NAMALWA (cell line): ENCODE data around the gene PTPN14.

ENCODE experiments used
- DNase-seq: peaks from one replicate; pipeline ENCODE4 v3.0.0-alpha.2; 2015; ENCODE audit warnings: low spot score

Gene PTPN14

DNA sequence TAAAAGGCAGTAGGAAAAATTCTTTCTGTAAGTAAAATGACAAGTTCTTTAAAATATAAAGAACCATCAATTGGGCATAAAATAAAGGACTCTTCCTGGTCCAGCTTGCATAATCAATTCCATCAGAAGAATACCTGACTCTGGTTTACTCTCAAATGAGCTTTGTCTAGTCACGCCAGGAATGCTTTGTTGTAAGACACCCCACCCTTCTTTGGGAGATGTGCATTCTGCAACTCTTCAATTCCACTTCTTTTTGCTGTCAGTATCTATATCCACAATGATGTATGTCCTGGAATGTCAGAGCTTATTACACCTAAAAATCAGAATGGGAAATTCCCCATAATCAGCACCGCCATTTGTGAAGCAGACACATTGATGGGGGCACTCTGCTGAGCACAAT lies 76.1 kb downstream of the PTPN14 start:
- DNase-seq, result no peak

DNA sequence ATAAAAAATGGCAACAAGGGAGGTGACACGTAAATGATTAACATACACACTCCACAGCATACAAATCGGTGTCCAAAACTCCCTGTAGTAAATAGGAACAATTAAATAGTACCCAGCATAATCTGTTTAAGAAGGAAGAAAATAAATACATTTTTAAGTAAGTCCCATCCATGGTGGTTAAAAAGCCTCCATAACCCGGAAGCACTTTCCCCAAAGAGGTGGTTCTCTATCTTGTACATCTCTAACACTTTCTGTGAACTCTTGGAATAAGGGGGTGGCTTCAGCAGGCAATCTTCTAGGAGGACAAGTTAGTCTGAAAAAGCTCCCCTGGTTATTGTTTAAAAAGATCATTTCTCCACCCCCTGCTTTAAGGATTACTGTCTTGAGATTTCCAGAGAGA lies 76.9 kb downstream of the PTPN14 start:
- DNase-seq, result no peak

DNA sequence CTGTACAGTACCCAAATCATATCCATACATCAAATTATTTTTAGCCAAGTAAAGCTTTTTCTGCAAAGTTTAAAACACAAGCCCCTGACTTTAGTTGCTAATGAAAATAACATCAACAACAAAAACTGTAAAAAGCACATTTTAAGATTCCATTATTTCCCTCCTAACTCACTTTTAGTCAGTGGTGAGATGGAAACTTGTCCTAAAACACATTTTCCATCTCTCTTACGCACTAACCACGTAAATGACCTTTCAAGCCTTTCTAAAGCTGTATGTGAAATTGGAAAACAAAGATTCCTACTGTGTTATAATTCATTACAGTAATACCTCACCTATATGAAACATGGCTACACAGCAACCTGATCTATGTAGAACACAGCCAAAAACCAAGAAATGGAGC lies 77.5 kb downstream of the PTPN14 start:
- no peak for DNase-seq

DNA sequence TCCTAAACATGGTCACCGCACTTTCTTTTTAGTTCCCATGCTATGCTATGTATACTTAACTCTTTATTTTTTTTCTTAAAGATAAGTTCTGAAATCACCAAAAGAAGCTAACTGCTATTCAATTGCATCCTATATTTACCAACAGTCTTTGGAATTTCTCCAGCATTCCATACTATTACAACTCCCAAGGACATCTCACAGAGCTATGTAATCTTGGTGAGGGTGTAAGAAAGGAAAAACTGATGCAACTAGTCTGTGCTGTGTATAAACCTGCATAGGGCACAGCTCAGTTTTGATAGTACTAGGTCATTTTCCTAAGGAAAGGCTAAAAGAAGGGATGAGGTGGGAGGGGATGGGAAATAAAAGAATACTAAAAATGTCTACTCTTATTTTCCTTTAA lies 78.0 kb downstream of the PTPN14 start:
- no peak for DNase-seq

DNA sequence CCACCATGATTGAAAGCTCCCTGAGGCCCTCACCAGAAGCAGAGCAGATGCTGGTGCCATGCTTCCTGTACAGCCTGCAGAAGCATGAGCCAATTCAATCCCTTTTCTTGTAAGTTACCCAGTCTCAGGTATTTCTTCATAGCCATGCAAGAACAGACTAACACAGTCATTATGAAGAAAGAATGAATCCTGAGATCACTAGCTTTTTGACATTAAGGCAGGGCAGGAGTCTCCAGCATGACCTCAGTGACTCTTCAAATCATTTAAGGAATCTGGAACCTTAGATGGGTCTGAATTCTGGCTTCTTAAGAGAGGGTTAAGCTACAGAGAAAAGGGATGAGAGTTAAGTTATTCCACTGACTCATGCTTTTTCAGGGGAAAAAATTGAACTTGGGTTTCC lies 79.0 kb downstream of the PTPN14 start:
- DNase-seq, result no peak

DNA sequence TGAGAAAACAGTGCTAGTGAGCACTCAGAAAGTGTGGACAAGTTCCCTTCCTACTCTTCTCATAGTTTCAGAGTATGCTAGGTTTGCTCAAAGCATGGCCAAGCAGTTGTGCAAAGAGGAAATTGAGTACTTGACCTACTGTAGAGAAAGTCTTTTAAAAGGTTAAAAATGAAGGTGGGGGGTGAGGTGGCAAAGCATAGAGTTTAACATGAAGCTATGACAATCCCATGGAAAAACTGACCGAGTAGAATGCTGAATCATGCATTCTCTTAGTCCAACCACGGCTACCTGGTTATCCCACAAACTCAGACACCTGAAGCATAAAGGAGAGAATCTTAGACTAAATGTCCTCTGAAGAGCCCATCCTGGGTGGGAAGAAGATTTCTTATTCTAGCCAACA lies 79.9 kb downstream of the PTPN14 start:
- DNase-seq, result no peak

DNA sequence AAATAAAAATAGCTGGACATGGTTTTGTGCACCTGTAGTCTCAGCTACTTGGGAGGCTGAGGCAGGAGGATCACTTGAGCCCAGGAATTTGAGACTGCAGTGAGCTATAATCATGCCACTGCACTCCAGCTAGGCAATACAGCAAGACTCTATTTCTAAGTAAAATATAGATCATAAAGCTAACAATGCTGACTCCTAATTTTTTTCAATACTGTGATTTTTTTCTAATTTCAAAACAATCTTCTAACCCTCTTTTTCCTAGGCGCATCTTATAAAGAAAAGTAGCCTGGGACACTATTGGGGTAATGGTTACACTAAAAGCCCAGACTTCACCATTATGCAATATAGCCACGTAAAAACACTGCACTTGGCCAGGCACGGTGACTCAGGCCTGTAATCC lies 81.3 kb downstream of the PTPN14 start:
- no peak for DNase-seq

DNA sequence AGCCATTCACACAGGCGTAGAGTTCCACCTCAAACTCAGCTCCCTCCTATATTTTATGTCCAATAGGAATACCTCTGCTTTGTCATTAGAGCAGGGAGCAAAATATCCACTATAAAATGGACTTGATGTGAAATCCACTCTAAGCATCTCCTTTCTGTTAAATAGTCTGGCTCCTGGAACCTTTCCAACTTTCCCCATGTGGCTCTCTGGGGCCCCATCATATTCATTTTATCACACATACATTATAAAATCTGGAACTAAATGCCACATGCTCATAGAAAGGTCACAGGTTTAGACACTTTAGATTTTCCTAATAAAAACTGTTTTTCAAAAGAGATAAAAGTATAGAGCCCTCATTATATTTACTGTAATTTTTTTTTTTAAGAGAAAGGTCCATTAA lies 82.1 kb downstream of the PTPN14 start:
- no peak for DNase-seq

DNA sequence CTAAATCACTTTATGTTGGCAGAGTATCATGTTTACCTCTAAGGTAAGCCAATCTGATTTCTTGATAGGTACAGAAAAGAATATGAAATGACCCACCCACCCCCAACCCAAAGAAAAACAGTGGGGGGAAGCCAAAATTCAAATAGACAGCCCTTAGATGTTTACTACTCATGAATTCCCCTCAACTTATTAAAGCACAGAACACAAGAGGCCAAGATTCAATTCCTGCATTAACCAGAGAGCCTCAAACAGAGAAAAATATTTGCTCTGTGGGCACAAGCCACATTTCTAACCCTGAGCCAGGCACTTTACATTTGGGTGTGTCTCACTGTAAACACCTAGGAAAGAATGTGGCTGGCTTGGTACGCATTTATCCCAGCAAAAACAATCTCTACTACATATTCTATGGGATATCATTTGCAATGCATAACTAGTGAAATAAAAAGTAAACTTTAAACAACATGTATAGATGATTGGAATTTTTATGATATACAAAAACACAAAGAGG lies 84.3 kb downstream of the PTPN14 start:
- no peak for DNase-seq

DNA sequence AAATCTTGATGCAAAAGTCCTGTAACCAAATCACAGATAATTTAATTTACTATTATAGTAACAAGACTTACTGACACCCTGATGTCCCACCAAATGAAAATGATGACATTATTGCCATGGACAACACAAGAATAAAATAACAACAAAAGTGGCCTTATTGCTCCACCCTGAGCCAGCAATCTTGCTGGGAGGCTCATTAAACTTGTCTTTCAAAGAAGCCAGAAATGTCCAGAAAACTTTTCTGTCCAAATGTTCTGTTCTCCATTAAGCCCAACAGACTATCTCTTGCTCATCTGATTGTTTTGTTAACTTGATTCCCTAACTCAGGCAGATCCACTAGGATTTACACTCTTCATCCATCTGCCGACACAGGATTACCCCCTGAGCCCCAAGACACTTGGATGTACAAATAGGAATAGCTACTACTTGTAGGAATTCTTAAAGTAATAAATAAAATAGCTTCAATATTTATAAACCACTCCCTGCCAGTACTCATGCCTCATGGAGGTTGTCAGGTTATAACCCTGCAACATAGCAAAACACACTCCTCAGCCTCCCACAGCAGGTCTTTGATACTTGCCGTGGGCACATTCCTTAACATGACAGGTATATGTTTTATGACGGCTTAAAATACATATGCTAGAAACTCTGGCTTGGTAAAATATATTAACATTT lies 84.9 kb downstream of the PTPN14 start:
- no peak for DNase-seq

DNA sequence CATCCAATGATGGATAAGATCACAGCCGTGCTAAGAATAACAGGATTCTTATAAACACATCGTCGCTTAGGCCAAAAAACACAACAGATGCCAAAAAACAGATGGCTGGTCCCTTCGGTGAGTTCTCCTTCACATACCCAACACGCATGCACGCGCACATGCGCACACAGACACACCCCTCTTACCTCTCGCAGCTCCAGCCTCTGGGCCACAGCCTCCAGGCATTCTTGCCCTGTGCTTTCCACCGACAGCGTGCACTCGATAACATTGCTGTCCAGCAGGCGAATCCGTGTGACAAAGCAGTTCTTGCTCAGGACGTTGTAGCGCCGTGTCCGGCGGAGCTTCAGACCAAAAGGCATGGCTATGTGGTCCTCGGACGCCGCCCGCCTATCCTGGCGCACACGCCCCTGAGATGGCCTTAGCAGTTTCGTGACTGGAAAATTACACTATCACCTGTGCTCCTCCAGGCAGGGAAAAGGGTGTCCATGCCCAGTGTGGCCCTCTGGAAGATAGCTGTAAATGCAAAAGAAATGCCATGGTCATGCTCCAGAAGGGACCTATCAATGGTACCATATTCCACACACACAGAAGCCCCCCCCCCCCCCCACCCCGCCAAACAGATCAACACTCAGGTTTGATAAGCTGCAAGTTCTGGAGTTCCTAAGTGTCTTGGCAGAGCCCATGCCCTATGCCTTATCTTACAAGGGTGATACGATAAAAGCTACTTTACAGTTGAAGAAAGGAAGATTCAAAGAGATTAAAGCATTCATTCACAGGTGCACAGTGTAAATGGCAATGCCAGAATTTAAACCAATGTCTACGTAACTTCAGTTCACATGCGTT lies 86.7 kb downstream of the PTPN14 start:
- DNase-seq, result no peak

DNA sequence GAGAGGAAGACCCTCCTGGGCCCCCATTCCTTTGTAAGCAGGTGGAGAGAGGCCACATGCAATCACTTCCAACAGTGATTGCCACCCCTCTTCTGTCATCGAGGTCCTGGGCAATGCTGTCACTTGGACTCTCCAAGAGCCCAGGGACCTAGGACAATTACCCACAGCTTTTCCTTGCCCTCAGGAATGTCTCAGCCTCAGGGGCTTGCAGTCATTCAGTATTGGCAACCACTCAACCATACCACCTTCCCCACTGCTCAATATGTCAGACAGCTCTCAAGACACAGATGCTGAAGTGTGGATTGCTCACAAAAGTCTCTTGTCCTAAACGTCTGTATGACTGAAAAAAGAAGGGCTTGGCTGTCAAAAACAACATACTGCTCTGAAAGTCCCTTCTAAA lies 87.8 kb downstream of the PTPN14 start:
- no peak for DNase-seq

DNA sequence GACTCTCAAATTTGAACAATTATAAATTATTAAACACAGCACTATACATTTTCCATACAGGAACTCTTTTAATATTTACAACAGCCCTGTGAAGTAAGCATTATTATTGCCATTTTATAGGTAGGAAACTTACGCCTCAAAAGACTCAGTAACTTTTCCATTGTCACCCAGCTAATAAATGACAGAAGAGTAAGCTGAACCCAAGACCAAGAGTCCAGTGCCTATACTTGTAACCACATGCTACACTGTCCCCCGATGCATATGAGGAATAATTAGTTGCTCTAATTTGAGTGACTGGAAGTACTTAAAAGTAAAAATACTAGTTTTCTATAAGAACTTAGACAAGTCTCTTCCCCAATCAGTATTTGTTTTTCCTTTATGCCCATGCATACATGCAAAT lies 88.5 kb downstream of the PTPN14 start:
- DNase-seq, result no peak

DNA sequence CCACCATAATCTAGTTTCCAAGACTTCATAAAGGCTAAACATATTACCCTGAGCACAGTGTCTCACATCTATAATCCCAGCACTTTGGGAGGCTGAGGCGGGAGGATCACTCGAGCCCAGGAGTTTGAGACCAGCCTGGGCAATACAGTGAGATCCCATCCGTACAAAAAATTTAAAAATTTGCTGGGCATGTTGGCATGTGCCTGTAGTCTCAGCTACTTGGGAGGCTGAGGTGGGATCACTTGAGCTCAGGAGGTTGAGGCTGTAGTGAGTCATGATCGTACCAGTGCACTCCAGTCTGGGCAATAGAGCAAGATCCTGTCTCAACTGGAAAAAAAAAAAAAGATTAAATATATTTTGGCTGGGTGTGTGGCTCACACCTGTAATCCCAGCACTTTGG lies 90.1 kb downstream of the PTPN14 start:
- no peak for DNase-seq

DNA sequence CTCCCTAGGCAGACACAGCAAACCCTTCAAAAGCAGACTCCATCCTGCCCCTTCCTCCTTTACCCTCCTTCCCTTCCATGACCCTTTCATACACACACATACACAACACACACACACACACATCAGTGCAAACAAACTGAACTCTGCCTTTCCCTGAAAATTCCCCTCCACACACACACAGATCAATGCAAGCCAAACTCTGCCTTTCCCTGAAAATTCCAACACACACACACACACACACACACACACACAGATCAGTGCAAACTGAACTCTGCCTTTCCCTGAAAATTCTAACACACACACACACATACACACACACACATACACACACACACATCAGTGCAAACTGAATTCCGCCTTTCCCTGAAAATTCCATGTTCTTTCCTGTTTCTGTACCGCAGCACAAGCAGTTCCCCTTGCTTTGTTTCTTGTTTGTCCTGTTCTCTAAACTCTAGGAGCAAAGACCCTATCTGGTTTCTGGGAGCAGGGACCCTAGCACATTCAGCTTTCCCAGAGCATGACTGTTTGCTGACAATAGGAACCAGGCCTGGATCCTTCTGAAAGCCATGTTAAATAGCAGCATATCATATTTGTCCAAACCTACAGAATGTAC lies 91.0 kb downstream of the PTPN14 start:
- DNase-seq, result no peak

DNA sequence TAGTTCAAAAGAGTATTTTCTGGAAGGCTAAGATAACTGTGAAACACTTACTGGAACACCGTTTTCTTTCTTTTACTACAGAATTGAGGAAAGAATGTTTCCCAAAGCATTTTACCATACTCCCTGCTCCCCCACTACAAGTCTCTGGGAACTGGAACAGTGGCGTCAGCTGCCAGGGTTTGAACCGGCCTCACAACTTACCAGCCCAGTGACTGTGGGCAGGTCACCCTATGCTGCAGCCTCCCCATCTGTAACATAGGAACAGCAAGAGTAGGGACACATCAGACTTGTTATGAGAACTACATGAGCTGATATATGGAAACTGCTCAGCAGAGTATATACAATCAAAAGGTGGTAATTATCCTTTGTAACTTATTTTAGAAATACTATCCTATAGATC lies 91.5 kb downstream of the PTPN14 start:
- no peak for DNase-seq

DNA sequence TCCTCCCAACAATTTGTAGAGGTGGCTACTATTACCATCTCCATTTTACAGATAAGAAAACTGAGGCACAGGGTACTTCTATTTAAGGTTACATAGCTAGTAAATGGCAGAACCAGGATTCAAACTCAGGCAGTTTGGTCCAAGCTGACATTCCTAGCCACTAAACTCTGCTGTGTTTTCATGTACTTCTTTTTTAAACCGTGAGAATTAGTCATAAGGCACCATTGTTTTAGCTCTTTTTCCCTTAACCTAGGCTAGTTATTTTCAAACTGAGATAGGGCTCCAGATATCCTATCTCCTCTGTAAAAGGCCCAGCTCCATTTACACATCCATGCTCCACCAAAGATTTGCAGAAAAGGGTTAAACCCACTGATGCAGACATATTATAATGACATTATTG lies 92.9 kb downstream of the PTPN14 start:
- DNase-seq, result no peak

DNA sequence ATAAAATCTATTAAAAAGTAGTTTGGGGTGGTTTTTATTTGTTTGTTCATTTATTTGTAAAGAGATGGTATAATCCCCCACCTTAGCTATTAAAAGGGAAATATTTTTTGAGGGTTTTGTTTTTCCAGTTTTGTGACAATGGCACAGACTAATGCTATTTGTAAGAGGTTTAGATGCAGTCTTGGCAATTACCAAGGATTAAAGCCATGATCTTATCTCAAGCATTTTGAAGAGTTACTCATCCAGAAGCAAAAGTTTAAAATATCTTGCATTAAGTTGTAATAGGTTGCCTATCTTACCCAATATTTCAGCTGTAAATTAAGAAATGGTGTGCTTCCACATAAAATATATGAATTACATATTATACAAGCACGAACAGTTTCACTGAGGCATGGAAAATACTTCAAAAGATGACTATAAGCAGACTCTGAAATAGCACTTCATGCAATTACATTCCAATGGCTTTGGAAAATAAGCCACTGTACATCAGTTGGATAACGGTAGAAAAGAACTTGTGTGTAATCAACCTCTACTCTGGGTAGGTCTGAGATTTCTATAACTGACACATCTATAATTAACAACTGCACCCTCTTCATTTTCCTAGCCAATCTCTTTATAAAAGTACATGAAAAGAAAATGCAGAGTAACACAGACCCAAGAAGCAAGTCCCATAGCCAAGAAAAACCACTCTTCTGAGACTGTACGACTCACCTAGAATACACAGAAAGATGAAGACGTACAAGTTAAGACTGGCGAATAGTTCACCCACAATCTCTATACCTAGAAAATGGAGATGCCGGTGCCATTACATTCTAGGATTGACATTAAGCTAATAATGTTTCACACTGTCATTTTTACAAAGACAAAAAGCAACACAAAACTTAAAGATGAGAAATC lies 95.2 kb downstream of the PTPN14 start:
- no peak for DNase-seq

DNA sequence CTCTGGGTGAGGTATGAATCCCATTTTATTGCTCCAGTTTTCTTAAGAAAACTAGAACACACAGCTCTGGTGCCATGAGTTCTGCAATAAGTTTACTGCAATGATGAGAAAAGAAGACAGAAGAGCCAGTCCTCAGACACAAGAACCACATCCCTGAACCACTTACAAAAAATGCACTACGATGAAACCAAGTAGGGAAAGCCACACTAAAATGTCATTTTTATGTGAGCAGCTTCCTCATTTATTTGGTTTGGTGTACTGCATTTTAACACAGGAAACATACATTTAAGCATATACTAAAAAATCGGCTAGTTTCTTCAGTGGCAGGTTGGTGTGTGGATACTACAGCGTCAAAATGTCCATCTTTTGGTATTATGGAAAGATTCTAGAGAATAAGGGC lies 95.9 kb downstream of the PTPN14 start:
- DNase-seq, result no peak

DNA sequence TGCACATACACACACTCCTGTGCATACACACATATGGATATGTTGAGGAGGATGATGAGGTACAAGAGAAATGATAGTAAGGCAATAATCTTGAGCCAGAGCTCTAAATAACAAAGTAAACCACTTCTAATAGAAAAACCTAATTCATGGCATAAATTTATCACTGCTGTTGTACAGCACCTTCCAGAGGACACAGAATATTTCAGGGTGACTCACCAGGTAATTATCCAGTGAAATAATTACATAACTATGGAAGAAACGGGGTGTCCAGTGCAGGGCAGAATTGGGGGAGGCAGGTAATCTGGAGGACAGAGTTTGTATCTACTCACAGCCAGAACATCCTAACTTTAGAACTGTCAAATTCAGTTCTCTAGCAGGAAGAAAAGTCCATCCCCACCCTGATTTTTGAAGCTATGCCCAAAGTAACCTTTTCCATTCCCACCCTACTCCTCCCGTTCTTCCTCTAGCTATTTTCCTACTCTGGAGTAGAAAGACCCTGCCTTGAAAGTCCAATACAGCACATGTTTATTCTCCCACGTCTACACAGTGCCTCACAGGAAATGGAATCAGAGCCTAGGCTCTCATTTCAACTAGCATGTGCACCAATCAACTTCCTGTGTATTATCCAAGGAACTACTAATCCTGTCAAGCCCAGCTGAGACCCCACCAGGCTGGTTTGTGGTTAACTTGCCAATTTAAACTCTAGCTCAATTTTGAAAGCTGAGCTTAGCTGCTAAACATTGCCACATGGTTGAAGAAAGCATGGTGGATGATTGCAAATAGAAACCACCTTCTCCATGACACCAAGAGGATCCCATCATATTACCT lies 96.6 kb downstream of the PTPN14 start:
- DNase-seq, result no peak

DNA sequence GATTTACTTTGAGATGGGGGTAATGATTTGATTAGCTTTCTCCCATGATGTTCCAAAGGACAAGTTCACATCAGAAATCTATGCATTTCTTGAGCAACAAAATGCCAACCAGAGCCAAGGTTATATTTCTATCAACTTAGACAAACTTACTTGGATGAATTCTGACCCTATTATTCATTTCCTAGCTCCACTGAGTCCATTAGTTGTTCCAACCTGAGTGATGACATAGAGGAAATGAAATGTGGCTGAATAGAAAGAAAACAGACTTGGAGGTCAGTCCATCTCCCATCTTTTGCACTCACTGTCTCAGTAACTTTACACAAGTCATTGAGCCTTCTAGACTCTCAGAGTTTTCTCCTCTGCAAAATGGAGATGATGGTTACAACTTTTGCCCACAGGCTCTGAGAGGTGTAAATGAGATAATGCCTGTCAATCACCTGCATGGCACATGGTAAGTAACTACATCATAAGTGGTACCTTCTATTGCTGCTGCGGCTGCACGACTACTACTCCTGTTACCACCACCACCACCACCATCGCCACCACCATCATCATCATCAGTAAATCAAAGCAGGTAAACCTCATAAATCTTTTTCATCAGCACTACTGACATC lies 98.2 kb downstream of the PTPN14 start:
- DNase-seq, result no peak
